CD4-positive, alpha-beta T cell treated with Interleukin-12 subunit alpha and Interleukin-12 subunit beta, for 1 hour (primary cell): Measurements from ENCODE around the gene KIF9.
"Not testable (repeated sequence)": the region's sequence is repeated elsewhere in the genome, so short reads cannot be mapped to it uniquely, and the experiment has no call there.

Source experiments
- DNase-seq: peaks from one replicate; pipeline ENCODE4 v3.0.0-alpha.2; 2020

Gene KIF9

DNA sequence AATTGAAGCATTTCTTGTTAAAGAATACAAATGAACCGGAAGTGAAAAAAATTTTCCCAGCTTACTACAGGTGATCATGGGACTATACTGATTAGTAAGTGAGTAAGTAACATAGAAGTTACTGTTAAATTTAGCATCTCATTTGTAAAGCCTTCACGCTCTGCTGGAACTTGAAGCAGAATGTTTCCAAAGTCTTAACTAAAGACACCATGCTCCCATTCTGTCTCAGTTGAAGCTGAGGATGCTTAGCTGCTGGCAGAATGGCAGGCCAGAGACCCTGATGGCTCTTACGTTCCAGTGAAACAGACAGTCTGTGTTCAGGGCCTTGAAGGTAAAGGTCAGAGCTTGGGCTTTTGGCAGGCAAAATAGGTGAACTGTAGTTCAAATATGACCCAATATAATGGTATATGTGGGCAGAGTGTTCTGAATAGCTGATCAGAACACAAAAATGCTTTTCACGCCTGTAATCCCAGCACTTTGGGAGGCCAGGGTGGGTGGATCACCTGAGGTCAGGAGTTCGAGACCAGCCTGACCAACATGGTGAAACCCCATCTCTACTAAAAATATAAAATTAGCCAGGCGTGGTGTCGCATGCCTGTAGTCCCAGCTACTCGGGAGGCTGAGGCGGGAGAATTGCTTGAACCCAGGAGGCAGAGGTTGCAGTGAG lies 9.3 kb upstream of the KIF9 start:
- not testable (repeated sequence) for DNase-seq

DNA sequence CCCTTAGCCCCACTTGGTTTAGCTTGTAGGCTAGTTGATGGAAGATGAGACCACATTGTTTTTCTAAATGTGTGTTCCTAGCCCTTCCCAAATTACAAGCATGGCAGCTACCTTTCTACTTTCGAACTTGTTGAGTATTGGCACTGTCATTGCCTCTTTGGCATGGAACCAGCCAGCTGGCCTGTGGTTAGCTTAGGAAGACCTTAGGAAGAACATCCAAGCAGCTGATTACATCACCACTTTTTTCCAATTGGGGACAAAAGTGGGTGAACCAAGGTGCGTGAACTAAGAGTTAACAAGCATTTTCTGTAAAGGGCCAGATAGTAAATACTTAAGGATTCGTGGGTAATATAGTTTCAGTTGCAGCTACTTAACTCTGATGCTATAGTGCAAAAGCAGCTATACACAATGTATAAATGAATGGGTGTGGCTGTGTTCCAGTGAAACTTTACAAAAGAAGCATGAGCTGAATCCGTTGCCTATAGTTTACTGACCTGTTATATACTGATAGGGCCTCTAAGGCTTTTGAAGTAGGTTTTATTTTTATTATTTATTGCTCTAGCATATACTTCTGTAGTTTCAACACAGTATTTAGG lies 8.7 kb upstream of the KIF9 start:
- no peak for DNase-seq

DNA sequence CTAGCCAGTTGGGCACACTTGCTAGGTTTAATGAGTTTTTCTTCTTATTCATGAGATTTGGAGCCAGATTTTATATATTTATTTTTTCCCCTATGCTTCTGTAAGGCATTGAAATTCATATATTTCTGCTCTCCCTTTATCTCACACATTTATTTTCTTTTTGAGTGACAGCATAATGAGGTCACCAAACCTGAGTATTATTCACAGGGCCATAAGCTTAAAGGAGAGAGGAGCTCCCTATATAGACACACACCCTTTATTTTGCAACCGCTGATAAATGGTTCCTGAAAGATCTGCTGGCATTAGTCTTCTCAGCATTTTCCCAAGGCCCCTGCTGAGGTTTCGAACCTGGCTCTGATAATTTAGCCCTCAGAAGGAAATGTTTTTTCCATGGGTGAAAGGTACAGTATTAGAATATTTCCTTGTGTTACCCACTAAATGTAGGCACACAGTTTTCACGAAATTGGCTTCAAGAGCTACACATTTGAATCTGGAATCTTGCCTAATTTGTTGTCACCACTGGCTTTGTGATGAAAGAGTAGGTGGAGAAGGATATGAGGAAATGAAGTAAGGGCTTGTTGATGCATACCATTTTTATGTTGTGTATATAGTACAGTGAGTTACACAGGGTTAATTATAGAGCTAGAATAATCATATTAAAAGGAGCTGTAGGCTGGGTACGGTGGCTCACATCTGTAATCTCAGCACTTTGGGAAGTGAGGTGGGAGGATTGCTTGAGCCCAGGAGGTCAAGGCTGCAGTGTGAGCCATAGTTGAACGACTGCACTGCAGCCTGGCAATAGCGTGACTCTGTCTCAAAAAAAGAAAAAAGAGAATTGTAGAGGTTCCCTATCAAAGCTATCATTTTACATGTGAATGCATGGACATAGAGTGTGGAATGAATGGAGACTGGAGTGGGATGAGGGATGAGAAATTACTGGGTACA lies 6.6 kb upstream of the KIF9 start:
- DNase-seq, result no peak

DNA sequence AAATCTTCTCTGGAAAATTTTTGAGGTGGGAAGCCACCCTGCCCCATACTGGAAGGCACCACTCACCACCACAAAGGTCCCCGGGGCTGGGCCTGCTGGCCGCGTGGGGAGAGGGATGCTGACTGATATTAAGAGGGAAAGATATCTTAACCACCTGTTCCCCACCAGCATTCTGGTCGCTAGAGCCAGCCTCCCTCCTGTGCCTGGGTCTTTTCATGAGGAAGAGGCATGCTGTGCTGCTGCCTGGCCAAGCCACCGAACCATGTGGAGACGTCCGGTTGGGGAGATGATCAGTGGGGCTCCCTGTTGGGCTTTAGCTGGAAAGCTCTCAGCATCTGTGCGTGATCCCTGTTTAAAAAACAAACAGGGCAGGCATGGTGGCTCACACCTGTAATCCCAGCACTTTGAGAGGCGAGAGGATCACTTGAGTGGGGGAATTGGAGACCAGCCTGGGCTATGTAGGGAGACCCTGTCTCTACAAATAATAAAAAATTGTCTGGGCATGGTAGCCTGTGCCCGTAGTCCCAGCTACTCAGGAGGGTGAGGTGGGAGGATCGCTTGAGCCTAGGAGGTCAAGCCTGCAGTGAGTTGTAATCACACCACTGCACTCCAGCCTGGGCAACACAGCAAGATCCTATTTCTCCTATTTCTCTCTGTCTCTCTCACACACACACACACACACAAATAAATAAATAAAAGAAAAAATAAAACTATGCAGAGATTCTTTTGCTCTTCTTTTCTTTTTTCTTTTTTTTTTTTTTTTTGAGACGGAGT lies 1.2 kb upstream of the KIF9 start:
- peak; percentile 19 for DNase-seq

DNA sequence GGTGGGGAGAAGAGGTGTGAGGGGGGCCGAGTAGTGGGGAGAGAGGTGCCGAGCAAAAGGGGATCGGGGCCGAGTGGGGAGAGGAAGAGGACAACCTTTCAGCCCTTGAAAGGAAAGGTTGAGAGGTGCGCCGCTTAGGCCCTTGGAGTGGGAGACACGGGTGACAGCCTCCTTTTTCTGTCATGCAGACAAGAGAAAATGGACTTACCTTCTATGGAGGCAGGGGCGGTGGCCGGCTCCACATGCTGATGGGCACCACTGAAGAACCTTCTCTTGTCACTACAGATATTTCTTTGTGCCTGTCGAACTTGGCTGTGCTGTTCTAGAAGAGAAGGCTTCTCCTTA lies 566 bp upstream of the KIF9 start:
- DNase-seq, result no peak

DNA sequence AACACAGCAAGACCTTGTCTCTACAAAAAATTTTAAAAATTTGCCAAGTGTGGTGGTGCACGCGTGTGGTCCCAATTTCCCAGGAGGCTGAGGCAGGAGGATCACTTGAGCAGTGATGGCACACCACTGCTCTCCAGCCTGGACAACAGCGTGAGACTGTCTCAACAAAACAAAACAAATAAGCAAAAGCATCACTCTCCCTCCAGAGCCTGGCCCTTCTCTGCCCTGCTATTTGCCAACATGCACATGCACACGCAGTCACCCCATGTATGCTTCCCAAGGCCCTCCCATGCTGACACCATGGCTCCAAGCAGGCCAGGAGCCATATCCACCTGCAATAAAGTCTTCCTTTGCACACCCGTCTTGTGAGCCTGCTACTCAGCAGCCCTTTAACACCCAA lies 2.1 kb downstream of the KIF9 start:
- DNase-seq, result no peak

DNA sequence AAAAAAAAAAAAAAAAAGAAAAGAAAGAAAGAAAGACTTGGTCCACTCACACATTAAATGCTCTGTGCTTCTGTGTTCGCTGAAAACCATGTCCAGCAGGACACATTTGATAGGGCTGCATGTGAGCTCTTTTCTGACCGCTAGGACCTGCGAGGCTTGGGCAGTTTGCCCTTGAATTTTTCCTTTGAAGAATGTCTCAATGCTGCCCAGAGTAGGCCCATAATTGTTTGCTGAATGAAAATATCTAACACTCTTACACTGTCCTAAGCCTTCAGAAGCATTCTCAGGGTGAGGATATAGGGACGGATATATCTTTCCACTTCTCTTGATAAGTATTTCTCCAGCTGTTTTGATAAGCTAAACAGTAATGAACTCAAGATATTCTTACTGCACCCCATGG lies 6.0 kb downstream of the KIF9 start:
- no peak for DNase-seq

DNA sequence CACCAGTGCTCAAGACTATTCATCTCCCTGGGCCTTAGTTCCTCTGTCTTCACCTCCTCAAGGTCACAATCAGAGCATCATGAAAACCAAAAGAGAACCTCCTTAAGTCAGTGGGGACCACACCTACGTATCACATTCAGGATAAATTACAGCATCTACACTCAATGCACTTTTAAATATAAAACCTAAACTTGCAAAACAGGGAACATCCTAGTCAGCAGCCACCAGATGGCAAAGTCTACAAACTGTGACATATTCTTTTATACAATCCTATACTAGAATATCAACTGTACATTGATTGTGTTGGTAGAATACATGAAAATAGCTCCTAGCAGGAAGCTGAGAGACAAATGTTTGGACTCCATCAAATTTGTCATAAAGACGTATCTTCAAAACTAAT lies 7.9 kb downstream of the KIF9 start:
- no peak for DNase-seq

DNA sequence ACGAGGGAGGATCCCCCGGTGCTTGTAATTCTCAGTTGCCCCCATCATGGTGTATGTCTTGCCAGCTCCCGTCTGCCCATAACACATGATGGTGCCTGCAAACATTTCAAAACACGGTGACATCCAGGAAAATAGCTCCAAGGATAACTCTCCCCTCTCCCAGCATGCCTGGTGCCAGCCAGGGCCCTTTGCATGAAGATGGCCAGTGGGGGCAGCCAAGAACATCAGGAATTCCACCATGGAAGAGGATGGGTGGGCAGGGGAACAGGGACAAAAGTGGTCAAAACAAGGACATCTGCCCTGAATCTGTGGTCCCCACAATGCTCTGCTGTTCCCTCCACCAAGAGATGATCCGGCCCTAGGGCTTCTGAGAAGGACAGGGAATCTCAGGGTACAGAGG lies 9.0 kb downstream of the KIF9 start:
- DNase-seq, result no peak

DNA sequence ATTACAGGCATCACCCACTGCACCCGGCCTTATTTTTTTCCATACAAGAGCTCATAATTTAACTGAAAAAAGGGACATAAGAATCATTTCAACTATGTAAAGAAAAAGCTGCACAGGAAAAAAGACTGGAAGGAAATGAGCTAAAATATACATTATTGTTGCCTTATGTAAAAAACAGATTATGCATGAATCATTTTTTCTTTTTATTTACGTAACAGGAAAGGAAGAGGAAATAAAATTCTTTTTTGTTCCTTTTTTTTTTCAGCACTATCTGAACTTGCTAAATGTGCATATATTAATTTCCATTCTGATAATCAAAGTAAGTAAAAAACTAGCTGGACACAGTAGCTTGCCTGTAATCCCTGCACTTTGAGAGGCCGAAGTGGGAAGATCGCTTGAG lies 12.1 kb downstream of the KIF9 start:
- no peak for DNase-seq

DNA sequence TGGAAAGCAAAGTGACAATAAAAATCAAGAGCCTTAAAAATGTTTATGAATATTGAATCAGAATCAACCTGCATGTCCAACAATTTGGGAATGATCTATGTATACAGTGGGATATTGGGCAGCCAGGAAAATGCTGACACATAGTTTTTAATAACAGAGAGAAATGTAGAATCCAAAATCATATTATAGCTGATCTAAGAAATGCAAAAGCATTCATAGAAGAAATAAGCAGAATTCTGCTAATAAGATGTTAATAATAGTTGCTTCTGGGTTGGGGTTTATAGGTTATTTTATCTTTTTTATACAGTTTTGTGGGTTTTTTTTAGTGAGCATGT lies 15.1 kb downstream of the KIF9 start:
- DNase-seq, result no peak

DNA sequence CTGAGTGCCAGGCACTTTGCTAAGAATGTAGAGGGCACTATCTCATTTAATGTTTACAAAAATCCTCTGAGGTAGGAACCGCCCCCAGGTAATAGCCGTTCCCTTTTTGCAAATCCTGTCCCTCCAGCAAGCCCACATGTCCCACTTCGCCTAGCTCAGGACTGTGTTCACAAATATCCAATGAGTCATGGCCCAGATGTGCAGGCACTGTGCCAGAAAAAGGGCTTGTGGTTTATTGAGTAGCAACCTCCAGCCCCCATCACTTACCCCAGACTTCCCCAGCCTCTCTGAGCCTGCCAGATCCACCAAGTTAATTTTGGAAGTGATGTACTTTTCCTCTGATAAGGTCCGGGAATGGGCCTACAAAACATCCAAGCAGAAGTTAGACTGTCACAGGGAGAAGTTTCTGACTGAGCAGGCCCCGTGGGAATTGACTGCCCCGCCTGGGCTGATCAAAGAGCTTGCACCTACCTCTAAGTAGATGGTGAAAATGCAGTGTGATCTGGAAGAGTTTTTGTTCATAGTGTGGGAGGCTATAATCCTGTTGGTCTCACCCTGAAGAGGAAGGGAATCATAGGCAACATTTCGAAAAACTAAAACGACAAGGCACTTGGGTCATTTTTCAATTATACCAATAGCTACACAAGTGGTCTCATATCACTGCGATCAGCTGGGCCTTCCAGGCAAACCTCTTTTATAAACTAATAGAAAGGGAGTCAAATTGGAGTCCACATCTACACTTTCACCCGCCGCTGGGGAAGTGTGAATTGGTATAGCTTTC lies 15.7 kb downstream of the KIF9 start:
- DNase-seq, result peak; percentile 25

DNA sequence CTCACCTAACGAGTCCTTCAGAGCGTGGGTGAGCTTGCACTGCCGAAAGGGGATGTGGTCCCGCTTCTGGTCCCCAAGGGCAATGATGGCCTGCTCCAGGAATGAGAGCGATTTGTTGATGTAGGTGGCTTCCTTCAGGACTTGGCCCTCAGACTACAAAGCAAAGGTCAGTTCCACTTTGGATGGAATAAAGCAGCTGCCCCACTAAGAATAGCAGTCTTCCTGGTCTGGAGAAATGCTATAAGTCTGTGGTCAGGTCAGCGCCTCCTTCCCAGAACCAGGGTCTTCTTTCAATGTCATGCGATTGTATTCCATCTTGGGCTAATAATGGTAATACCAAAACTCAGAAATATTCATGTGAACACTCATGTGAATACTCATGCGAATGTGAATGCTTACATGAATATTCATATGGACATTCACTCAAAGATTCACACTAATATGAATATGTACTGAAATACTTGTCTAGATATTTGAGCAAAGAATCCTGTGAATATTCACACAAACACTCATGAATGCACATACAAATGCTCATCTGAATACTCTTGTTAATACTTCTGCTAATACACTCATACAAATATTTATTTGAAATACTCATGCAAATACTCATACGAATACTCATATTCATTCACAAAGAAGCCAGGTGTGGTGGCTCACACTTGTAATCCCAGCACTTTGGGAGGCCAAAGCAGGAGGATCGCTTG lies 16.7 kb downstream of the KIF9 start:
- DNase-seq, result no peak

DNA sequence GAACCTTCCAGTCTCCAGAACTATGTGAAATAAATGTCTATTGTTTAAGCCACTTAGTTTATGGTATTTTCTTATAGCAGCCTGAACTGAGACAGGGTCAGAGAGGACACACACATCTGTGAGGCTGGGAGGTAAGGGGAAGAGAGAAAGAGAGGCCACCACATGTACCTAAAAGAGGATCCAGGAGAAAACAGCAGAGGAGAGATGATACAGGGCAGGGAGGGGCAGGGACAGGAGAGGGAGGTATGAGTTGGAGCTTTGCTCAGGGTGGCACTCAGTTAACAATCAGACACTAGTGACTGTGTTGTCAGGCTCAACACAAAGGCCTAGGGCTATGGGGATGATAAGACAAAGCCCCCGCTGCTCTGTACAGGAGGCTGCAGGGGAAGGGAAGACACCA lies 17.6 kb downstream of the KIF9 start:
- no peak for DNase-seq

DNA sequence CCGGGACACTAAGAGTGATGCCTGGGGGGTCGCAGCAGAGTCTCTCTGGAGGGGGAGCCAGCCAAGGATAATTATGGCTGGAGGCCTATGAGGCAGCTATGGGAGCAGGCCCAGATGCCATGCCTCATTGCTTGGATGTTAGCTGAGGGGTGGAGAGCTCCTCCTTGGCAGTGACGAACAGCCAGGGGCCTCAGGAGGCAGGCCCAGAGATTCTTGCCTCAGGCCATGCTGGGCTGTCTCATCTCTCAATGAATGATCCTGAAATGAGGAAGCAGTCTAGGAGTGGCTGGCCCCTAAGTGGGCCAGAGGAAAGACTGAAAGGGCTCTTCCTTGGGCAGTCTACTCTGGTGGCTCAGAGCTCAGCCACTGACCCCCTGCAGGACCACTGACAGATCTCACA lies 21.3 kb downstream of the KIF9 start:
- no peak for DNase-seq

DNA sequence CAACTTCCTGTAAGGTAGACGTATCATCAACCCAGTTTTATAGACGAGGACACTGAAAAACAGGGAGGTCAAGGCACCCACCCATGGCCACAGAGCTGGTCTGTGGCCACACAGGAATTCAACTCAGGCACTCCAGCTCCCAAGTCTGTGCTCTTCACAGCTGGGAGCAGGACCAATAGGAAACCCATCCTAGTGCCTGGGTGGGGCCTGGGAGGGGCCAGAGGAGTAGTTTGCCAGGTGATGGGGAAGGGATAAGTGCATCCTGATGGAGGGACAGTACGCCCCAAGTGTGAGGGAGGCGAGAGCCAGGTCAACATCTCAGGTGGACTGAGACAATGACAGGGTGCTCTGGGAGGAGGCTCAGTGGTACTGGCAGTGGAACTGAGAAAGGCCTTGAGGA lies 22.0 kb downstream of the KIF9 start:
- no peak for DNase-seq

DNA sequence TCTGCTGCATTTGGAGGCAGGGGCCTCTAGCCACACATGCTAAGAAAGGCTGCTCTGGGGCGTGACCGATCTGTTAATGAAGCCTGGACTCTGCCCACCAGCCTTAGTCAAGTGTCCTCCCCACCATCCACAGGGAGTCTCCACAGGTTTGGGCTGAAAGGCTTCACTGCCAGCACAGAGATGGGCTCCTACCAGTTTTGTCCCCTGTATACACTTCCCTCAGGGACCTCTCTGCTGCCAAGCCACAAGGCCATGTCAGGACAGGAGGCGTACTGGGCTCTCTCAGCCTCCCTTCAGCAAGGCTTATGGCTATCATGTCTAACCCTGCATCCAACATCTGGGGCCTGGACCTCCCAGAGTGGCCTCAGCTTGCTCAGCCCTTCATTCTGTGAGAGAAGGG lies 23.5 kb downstream of the KIF9 start:
- DNase-seq, result no peak

DNA sequence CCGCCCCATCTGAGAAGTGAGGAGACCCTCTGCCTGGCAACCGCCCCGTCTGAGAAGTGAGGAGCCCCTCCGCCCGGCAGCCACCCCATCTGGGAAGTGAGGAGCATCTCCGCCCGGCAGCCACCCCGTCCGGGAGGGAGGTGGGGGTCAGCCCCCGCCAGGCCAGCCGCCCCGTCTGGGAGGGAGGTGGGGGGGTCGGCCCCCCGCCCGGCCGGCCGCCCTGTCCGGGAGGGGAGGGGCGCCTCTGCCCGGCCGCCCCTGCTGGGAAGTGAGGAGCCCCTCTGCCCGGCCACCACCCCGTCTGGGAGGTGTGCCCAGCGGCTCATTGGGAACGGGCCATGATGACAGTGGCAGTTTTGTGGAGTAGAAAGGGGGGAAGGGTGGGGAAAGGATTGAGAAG lies 26.3 kb downstream of the KIF9 start:
- DNase-seq, result not testable (repeated sequence)

DNA sequence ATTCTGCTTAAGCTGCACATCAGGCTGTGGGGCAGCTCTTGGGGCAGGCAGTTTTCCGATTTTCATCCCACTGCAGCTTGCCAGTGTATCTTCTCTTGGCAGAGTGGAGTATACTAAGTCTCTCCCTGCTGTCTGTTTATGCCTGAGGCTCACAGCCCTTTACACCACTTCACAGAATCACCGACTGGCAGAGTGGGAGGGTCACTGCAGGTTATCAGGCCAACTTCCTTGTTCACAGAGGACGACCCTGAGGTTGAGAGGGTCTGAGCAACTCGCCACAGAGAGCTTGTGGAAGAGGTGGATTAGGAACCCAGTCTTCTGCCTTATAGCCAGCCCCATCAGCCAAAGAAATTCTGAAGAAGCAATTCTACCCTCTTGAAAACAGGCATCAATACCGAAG lies 30.9 kb downstream of the KIF9 start:
- no peak for DNase-seq

DNA sequence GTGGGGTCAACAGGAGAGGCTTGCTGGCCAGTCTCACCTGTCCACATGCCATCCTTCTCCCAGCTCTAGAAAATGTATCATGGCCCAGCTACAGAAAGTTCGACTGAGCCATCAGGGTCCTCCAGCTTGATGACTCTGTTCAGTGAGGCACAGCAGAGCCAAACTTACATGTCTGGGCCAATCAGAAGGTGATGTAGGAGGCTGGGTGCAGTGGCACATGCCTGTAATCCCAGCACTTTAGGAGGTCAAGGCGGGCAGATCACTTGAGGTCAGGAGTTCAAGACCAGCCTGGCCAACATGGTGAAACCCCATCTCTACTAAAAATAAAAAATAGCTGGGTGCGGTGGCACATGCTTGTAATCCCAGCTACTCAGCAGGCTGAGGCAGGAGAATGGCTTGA lies 31.5 kb downstream of the KIF9 start:
- not testable (repeated sequence) for DNase-seq

DNA sequence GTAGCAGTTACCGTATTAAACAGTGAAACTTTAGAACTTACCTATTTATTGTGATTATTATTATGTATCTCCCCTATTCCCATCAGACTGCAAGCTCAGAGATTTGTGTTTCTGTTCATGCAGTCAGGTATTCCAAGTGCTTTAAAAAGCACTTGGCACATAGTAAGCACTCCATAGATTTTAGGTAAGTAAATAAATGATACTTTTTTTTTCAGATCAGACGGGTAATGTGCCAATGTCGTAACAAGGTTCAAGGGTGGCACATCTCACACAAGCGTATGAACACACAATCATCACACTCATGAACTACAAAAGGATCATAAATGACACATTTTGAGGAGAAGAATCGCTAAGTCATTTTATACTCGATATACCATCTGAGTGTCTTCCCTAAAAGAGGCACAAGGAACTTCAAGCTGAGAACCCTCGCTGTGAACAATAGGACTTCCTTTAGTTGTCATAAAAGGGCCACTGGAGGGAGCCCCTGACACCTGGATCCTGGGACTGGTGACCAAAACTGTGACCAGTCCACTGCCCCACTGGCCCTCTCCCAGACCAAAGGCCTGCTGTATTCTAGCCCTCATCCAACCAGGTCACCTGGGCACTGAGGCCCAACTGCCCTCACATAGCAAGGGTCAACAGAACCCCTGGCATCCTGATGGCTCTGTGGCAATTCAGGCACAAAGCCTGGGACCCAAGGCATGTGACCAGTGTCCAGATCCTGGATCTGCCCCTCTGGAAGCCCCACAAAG lies 32.1 kb downstream of the KIF9 start:
- DNase-seq, result no peak
